OCI-LY7 (cell line): Measurements from ENCODE around the gene CENPC. TPM values are rescaled to one million over a fixed set of nuclear protein-coding genes. Genes with fewer than 3 reads are reported as not detected.
"Not testable (repeated sequence)": the region's sequence is repeated elsewhere in the genome, so short reads cannot be mapped to it uniquely, and the experiment has no call there.

ENCODE experiments used
- BruUV-seq: library from RNA; stranded (reverse); fragments of 400-500 nt; replicated peaks from 2 replicates; lab custom pipeline; 2021; lab: Mats Ljungman, UMichigan
- CTCF ChIA-PET: fragments of 300-600 bp; sonication (Branson Sonifier 250); formaldehyde crosslinking; loops from one replicate; lab custom pipeline; 2022; ENCODE audit warnings: antibody characterized with exemption; ENCODE audit not compliant: unreplicated experiment; lab: Charles Lee
- POLR2A ChIA-PET: fragments of 300-600 bp; sonication (Branson Sonifier 250); formaldehyde crosslinking; loops from one replicate; lab custom pipeline; 2022; ENCODE audit warnings: antibody characterized with exemption; lab: Charles Lee
- DNase-seq: peaks from one replicate; pipeline ENCODE4 v3.0.0-alpha.2; 2015; ENCODE audit warnings: low spot score
- H2AFZ ChIP-seq: fragments of 200-600 bp; sonication (generic), shearing (Covaris generic); 2 replicates; pipeline ENCODE4 v1.6.1; 2014; ENCODE audit warnings: mild to moderate bottlenecking, antibody characterized with exemption, low read length, moderate library complexity
- H3K27ac ChIP-seq: fragments of 200-600 bp; sonication (generic); 2 replicates; pipeline ENCODE4 v1.5.1; 2014; ENCODE audit warnings: mixed run types, low read depth, mild to moderate bottlenecking, moderate library complexity, low read length, inconsistent platforms; ENCODE audit not compliant: poor library complexity, severe bottlenecking
- H3K36me3 ChIP-seq: fragments of 200-600 bp; sonication (generic); 2 replicates; pipeline ENCODE4 v1.6.1; 2014; ENCODE audit warnings: mild to moderate bottlenecking, antibody characterized with exemption, low read length, moderate library complexity, mixed read lengths; ENCODE audit not compliant: insufficient read depth
- H3K4me1 ChIP-seq: fragments of 200-600 bp; sonication (generic); 2 replicates; pipeline ENCODE4 v1.5.1; 2014; ENCODE audit warnings: mild to moderate bottlenecking, low read length; ENCODE audit not compliant: insufficient read depth, poor library complexity, severe bottlenecking
- H3K4me2 ChIP-seq: fragments of 200-600 bp; sonication (generic); 2 replicates; pipeline ENCODE4 v1.6.1; 2014; ENCODE audit warnings: mild to moderate bottlenecking, low read length
- H3K4me3 ChIP-seq: fragments of 200-600 bp; sonication (generic); 2 replicates; pipeline ENCODE4 v1.5.1; 2014; ENCODE audit warnings: mild to moderate bottlenecking, low read depth, low read length; ENCODE audit not compliant: poor library complexity, severe bottlenecking
- H3K79me2 ChIP-seq: fragments of 200-600 bp; sonication (generic); 2 replicates; pipeline ENCODE4 v1.6.1; 2016; ENCODE audit warnings: low read depth, mild to moderate bottlenecking, low read length, moderate library complexity, mixed read lengths; ENCODE audit not compliant: insufficient read depth
- H3K9me2 ChIP-seq: fragments of 200-600 bp; sonication (generic); 2 replicates; pipeline ENCODE4 v1.6.1; 2016; ENCODE audit warnings: mild to moderate bottlenecking, low read length, mixed read lengths; ENCODE audit not compliant: insufficient read depth
- H3K9me3 ChIP-seq: fragments of 200-600 bp; sonication (generic); 2 replicates; pipeline ENCODE4 v1.6.1; 2014; ENCODE audit warnings: mild to moderate bottlenecking, mixed run types, low read length, mixed read lengths
- H4K20me1 ChIP-seq: fragments of 200-600 bp; sonication (generic); 2 replicates; pipeline ENCODE4 v1.6.1; 2014; ENCODE audit warnings: mild to moderate bottlenecking, antibody characterized with exemption, low read length, moderate library complexity, mixed read lengths; ENCODE audit not compliant: insufficient read depth
- EZH2phosphoT487 ChIP-seq: fragments of 200-600 bp; sonication (generic); IDR thresholded peaks from 2 replicates; pipeline ENCODE4 v1.6.1; 2018; ENCODE audit warnings: low read depth, borderline replicate concordance, mild to moderate bottlenecking, mixed run types, antibody characterized with exemption, low read length, moderate library complexity, mixed read lengths
- intact Hi-C: fragments of 100-400 bp; cut with micrococcal nuclease; formaldehyde crosslinking; loops from one replicate; pipeline ENCODE4 v1.10.0; 2022; ENCODE audit not compliant: unreplicated experiment
- total RNA-seq, 2 experiments: library from RNA; depleted of rRNA in 1 of 2; stranded (reverse); fragments of >200 nt in 1 of 2; shearing (Covaris generic) in 1 of 2; gene quantifications; 2 replicates each; pipeline ENCODE4 v1.2.3, GENCODE V29; 2014 to 2022
- TF ChIP-seq, protein P1 (sequence below): fragments of 200-600 bp; sonication (generic); conservative IDR thresholded peaks from 2 replicates; pipeline ENCODE4 v1.5.1; 2014; ENCODE audit warnings: mild to moderate bottlenecking, antibody characterized with exemption, low read length, moderate library complexity, mixed read lengths

Gene CENPC
- total RNA-seq, 2 experiments from 2014 or later, result 46.2 to 55.4 TPM

DNA sequence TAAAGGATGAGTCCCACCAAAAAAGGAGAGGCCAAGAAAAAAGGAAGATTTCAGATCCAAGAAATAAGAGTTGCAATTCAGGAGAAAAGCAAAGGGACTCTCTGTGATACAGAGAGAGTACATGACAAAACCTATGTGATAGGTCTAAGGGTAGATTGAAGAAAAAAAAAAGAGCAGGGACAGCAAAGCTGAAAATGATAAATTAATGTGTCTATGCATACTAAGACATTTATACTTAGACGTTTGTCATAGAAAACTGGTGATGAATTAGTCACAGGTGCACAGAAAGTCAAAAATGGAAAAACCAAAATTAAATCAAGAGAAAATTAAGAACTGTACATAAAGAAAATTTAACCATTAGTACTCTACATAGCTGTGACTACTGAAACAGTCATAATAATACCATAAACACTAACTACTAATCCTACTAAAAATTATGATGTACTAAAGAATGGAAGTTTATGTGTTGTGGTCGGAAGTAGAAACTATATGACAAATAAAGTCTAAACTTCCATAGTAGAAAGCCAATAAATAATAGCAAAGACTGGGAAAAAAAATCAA, 9.9 kb downstream of the CENPC start:
- Histone ChIP-seq H3K36me3 (peaks cover 98% of the 10 kb centered on the region), H3K4me1 (no peaks in the 10 kb centered on the region), H2AFZ (no peak overlapping the region), H3K4me2 (no peak overlapping the region), H3K79me2 (peaks cover 28% of the 10 kb centered on the region; the same call in 1 of the 2 replicates), H3K9me3 (peaks cover 24% of the 10 kb centered on the region; the same call in 1 of the 2 replicates), H4K20me1 (no peaks in the 10 kb centered on the region), H3K4me3 (no peak overlapping the region), H3K27ac (no peak overlapping the region), H3K9me2 (no peaks in the 10 kb centered on the region)
- CTCF ChIA-PET, result no interaction called here
- TF ChIP-seq EZH2phosphoT487, result no peak
- TF ChIP-seq, protein P1, sequence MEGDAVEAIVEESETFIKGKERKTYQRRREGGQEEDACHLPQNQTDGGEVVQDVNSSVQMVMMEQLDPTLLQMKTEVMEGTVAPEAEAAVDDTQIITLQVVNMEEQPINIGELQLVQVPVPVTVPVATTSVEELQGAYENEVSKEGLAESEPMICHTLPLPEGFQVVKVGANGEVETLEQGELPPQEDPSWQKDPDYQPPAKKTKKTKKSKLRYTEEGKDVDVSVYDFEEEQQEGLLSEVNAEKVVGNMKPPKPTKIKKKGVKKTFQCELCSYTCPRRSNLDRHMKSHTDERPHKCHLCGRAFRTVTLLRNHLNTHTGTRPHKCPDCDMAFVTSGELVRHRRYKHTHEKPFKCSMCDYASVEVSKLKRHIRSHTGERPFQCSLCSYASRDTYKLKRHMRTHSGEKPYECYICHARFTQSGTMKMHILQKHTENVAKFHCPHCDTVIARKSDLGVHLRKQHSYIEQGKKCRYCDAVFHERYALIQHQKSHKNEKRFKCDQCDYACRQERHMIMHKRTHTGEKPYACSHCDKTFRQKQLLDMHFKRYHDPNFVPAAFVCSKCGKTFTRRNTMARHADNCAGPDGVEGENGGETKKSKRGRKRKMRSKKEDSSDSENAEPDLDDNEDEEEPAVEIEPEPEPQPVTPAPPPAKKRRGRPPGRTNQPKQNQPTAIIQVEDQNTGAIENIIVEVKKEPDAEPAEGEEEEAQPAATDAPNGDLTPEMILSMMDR, result no peak
- intact Hi-C loops, result no loop called here
- BruUV-seq, result no TSS peak
- POLR2A ChIA-PET, result interaction anchor here (1.0 to 1.8 kb wide), 8 partner anchors 8 to 184 kb away, joined by 3 to 7 read pairs (median 3); partner anchors contain the start of gene CENPC
- no peak for DNase-seq

DNA sequence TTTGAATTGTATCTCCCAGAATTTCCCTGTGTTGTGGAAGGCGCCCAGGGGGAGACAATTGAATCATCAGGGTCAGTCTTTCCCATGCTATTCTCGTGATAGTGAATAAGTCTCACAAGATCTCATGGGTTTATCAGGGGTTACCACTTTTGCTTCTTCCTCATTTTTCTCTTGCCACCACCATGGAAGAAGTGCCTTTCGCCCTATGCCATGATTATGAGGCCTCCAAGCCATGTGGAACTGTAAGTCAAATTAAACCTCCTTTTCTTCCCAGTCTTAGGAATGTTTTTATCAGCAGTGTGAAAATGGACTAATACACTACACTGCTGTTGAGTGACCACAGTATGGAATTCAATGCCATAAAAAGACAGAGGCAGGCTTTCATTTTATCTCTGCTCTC, 12.2 kb downstream of the CENPC start:
- Histone ChIP-seq H4K20me1 (no peaks in the 10 kb centered on the region), H2AFZ (no peak overlapping the region), H3K4me2 (no peak overlapping the region), H3K79me2 (peaks cover 39% of the 10 kb centered on the region; the same call in 1 of the 2 replicates), H3K4me3 (no peak overlapping the region), H3K27ac (no peak overlapping the region), H3K4me1 (no peaks in the 10 kb centered on the region), H3K36me3 (peaks cover 98% of the 10 kb centered on the region), H3K9me2 (no peaks in the 10 kb centered on the region), H3K9me3 (peaks cover 24% of the 10 kb centered on the region; the same call in 1 of the 2 replicates)
- no peak for DNase-seq
- intact Hi-C loops, result no loop called here
- ChIA-PET POLR2A (no interaction called here), CTCF (no interaction called here)
- TF ChIP-seq, protein P1, result no peak
- no peak for TF ChIP-seq EZH2phosphoT487
- BruUV-seq, result no TSS peak

DNA sequence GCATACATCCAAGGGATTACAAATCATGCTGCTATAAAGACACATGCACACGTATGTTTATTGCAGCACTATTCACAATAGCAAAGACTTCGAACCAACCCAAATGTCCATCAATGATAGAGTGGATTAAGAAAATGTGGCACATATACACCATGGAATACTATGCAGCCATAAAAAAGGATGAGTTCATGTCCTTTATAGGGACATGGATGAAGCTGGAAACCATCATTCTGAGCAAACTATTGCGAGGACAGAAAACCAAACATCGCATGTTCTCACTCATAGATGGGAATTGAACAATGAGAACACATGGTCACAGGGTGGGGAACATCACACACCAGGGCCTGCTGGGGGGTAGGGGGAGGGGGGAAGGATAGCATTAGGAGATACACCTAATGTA, 12.9 kb downstream of the CENPC start:
- H3K79me2 ChIP-seq, result peaks cover 46% of the 10 kb centered on the region; the same call in 1 of the 2 replicates
- H3K36me3 ChIP-seq, result peaks cover 98% of the 10 kb centered on the region
- H3K4me2 ChIP-seq, H3K27ac ChIP-seq, H3K4me1 ChIP-seq, CTCF ChIA-PET, BruUV-seq, DNase-seq, intact Hi-C loops, H3K4me3 ChIP-seq, H2AFZ ChIP-seq, POLR2A ChIA-PET, H3K9me2 ChIP-seq, H4K20me1 ChIP-seq: not testable (repeated sequence)
- peaks cover 24% of the 10 kb centered on the region; the same call in 1 of the 2 replicates for H3K9me3 ChIP-seq
